ENCODE data around the gene ALK.

- TF ChIP-seq CTCF (IDR thresholded peaks at IDR 0.05): no peak
- TF ChIP-seq EP300 (IDR thresholded peaks at IDR 0.05): no peak
- no peak for TF ChIP-seq POLR2AphosphoS5 (IDR thresholded peaks at IDR 0.05)
Observed at GRCh38 chr2:29174937-29175336, 746.4 kb downstream of the ALK start.
